Panc1 (cell line): ENCODE measurements around the gene CCDC88A. TPM values are rescaled to one million over a fixed set of nuclear protein-coding genes. Genes with fewer than 3 reads are reported as not detected.

ENCODE experiments used
- ATAC-seq: fragments of 200-7000 bp; cut with Tn5 transposase; 2 replicates; pipeline ENCODE4 v1.9.1; 2020; ENCODE audit warnings: mild to moderate bottlenecking, moderate library complexity
- BruUV-seq: library from RNA; stranded (reverse); fragments of 400-500 nt; replicated peaks from 2 replicates; lab custom pipeline; 2021; lab: Mats Ljungman, UMichigan
- CTCF ChIA-PET: fragments of 300-600 bp; sonication (Branson Sonifier 250); formaldehyde crosslinking; loops from one replicate; lab custom pipeline; 2022; ENCODE audit warnings: antibody characterized with exemption; lab: Charles Lee
- POLR2A ChIA-PET: fragments of 300-600 bp; sonication (Branson Sonifier 250); formaldehyde crosslinking; loops from one replicate; lab custom pipeline; 2022; ENCODE audit warnings: antibody characterized with exemption; lab: Charles Lee
- DNase-seq: peaks from one replicate; pipeline ENCODE4 v3.0.0-alpha.2; 2010; ENCODE audit warnings: low read depth, low spot score
- H3K27ac ChIP-seq: 2 replicates; pipeline ENCODE4 v1.5.1; 2011; ENCODE audit warnings: mild to moderate bottlenecking, low read length, inconsistent platforms
- H3K27me3 ChIP-seq: fragments of 200-500 bp; sonication (Bioruptor generic); 2 replicates; pipeline ENCODE4 v1.6.0; 2014; ENCODE audit warnings: low read length, inconsistent platforms; ENCODE audit not compliant: control insufficient read depth, insufficient read depth
- H3K36me3 ChIP-seq: fragments of 200-500 bp; sonication (Bioruptor generic); 2 replicates; pipeline ENCODE4 v1.5.1; 2014; ENCODE audit warnings: inconsistent platforms, mild to moderate bottlenecking, low read length, moderate library complexity; ENCODE audit not compliant: control insufficient read depth, insufficient read depth
- H3K4me1 ChIP-seq: 2 replicates; pipeline ENCODE4 v1.5.1; 2011; ENCODE audit warnings: inconsistent platforms, mild to moderate bottlenecking, low read length, moderate library complexity; ENCODE audit not compliant: control insufficient read depth, insufficient read depth
- H3K4me3 ChIP-seq, 2 experiments: 2 replicates each; pipeline ENCODE4 v1.5.1; 2011 to 2012; ENCODE audit warnings: low read depth in 2 of 2, low read length in 2 of 2, mild to moderate bottlenecking in 2 of 2, inconsistent platforms in 1 of 2, moderate library complexity in 1 of 2
- H3K9me3 ChIP-seq: fragments of 200-500 bp; sonication (Bioruptor generic); 2 replicates; pipeline ENCODE4 v1.5.1; 2014; ENCODE audit warnings: low read depth, mild to moderate bottlenecking, inconsistent platforms, low read length, moderate library complexity; ENCODE audit not compliant: control insufficient read depth, insufficient read depth
- POLR2AphosphoS5 ChIP-seq: IDR thresholded peaks from 2 replicates; pipeline ENCODE4 v1.6.1; 2012; ENCODE audit warnings: mild to moderate bottlenecking, low read depth, low read length, moderate library complexity
- SIN3A ChIP-seq: IDR thresholded peaks from 2 replicates; pipeline ENCODE4 v1.6.1; 2012; ENCODE audit warnings: low read depth, mild to moderate bottlenecking, low read length, moderate library complexity, borderline replicate concordance; ENCODE audit not compliant: insufficient read depth
- TCF7L2 ChIP-seq: IDR thresholded peaks from 2 replicates; pipeline ENCODE4 v1.6.1; 2011; ENCODE audit warnings: mild to moderate bottlenecking, low read depth, low read length, inconsistent platforms
- in situ Hi-C: cut with HindIII; loops from 2 replicates; pipeline ENCODE4 v1.10.0; 2016; ENCODE audit warnings: low sequenced_read_pairs, low pct_unique_long_range_greater_than_20kb
- intact Hi-C: fragments of 100-400 bp; cut with micrococcal nuclease; formaldehyde crosslinking; loops from one replicate; pipeline ENCODE4 v1.10.0; 2022; ENCODE audit not compliant: unreplicated experiment
- total RNA-seq: library from RNA; stranded (reverse); gene quantifications from one replicate; pipeline ENCODE4 v1.2.1, GENCODE V29; 2021; ENCODE audit not compliant: unreplicated experiment
- TF ChIP-seq, protein P1 (sequence below): fragments of 450-650 bp; IDR thresholded peaks from 2 replicates; pipeline ENCODE4 v1.5.1; 2017; ENCODE audit warnings: mild to moderate bottlenecking
- TF ChIP-seq, protein P2 (sequence below), 2 experiments: IDR thresholded peaks; 2 replicates each; pipeline ENCODE4 v1.6.1; 2011 to 2012; ENCODE audit warnings: low read depth in 2 of 2, control low read depth in 1 of 2, low read length in 1 of 2, mild to moderate bottlenecking in 1 of 2, moderate library complexity in 1 of 2; ENCODE audit not compliant: insufficient read depth in 1 of 2

CCDC88A gene
- total RNA-seq, 1 experiment from 2014 or later, result 99.8 TPM

DNA sequence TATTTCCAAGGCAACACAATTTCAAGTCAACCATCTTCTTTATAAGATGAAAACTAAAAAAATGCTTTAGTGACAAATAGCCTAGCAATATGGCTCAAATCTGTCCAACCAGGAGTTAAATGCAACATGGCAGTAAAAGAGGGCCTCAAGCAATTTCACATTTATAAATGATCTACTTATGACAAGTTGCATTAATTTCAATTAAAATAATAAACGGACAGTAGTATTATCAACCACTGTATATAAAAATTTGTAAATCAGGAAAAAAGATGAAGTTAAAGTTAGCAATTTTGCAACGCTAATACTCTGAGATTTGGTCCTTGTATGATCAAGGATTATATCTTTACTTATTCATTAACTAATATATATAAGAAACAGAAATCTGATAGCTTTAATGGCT is 19.3 kb downstream of the CCDC88A start:
- Histone ChIP-seq H3K4me1 (no peaks in the 10 kb centered on the region), H3K27me3 (no peaks in the 10 kb centered on the region), H3K27ac (no peak overlapping the region), H3K9me3 (no peaks in the 10 kb centered on the region), H3K4me3 (no peak overlapping the region), H3K36me3 (peaks cover 6% of the 10 kb centered on the region; the same call in 1 of the 2 replicates)
- in situ Hi-C loops (no loop called here), intact Hi-C loops (no loop called here)
- BruUV-seq, result no TSS peak
- ChIA-PET CTCF (no interaction called here), POLR2A (no interaction called here)
- DNase-seq, result no peak
- TF ChIP-seq, protein P1, sequence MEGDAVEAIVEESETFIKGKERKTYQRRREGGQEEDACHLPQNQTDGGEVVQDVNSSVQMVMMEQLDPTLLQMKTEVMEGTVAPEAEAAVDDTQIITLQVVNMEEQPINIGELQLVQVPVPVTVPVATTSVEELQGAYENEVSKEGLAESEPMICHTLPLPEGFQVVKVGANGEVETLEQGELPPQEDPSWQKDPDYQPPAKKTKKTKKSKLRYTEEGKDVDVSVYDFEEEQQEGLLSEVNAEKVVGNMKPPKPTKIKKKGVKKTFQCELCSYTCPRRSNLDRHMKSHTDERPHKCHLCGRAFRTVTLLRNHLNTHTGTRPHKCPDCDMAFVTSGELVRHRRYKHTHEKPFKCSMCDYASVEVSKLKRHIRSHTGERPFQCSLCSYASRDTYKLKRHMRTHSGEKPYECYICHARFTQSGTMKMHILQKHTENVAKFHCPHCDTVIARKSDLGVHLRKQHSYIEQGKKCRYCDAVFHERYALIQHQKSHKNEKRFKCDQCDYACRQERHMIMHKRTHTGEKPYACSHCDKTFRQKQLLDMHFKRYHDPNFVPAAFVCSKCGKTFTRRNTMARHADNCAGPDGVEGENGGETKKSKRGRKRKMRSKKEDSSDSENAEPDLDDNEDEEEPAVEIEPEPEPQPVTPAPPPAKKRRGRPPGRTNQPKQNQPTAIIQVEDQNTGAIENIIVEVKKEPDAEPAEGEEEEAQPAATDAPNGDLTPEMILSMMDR, result no peak
- TF ChIP-seq POLR2AphosphoS5 (no peak), SIN3A (no peak), TCF7L2 (no peak)
- TF ChIP-seq, protein P2, sequence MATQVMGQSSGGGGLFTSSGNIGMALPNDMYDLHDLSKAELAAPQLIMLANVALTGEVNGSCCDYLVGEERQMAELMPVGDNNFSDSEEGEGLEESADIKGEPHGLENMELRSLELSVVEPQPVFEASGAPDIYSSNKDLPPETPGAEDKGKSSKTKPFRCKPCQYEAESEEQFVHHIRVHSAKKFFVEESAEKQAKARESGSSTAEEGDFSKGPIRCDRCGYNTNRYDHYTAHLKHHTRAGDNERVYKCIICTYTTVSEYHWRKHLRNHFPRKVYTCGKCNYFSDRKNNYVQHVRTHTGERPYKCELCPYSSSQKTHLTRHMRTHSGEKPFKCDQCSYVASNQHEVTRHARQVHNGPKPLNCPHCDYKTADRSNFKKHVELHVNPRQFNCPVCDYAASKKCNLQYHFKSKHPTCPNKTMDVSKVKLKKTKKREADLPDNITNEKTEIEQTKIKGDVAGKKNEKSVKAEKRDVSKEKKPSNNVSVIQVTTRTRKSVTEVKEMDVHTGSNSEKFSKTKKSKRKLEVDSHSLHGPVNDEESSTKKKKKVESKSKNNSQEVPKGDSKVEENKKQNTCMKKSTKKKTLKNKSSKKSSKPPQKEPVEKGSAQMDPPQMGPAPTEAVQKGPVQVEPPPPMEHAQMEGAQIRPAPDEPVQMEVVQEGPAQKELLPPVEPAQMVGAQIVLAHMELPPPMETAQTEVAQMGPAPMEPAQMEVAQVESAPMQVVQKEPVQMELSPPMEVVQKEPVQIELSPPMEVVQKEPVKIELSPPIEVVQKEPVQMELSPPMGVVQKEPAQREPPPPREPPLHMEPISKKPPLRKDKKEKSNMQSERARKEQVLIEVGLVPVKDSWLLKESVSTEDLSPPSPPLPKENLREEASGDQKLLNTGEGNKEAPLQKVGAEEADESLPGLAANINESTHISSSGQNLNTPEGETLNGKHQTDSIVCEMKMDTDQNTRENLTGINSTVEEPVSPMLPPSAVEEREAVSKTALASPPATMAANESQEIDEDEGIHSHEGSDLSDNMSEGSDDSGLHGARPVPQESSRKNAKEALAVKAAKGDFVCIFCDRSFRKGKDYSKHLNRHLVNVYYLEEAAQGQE (IDR thresholded peaks at IDR 0.05; ENCODE audit: insufficient read depth in 1 of 2, low read depth in 2 of 2, low read length in 1 of 2), result no peak
- ATAC-seq, result no peak

DNA sequence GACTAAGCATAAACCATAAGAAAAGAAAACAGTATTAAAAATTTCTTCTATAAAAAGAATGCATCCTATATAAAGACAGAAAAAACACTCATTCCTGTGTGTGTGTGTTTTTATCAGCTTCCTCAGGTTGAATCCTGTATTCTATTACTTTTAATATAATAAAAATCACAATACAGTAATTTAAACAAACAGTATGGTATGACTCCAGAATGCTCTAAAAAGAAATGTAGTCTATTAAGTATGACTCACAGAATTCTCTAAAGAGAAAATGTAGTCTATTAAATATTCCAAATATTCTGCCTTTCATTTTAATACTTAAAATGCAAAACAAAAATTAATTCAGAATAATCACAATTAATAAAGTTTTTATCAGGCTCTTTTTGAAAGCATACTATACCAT is 19.8 kb downstream of the CCDC88A start:
- Histone ChIP-seq H3K4me3 (no peak overlapping the region), H3K27me3 (no peaks in the 10 kb centered on the region), H3K9me3 (no peaks in the 10 kb centered on the region), H3K36me3 (peaks cover 6% of the 10 kb centered on the region; the same call in 1 of the 2 replicates), H3K4me1 (no peaks in the 10 kb centered on the region), H3K27ac (no peak overlapping the region)
- no peak for DNase-seq
- no peak for ATAC-seq
- TF ChIP-seq SIN3A, result no peak
- TF ChIP-seq, protein P2 (IDR thresholded peaks at IDR 0.05; ENCODE audit: insufficient read depth in 1 of 2, low read depth in 2 of 2, low read length in 1 of 2), result no peak
- TF ChIP-seq POLR2AphosphoS5, result no peak
- TF ChIP-seq TCF7L2, result no peak
- TF ChIP-seq, protein P1, result no peak
- BruUV-seq, result no TSS peak
- ChIA-PET CTCF (no interaction called here), POLR2A (interaction anchor here (0.6 kb wide), 1 partner anchor 211 kb away, joined by 9 read pairs; no protein-coding TSS in a partner anchor)
- intact Hi-C loops (no loop called here), in situ Hi-C loops (no loop called here)
